ENCODE results near the gene C3AR1.

The C3AR1 gene

GRCh38 chr12:8081251-8081920 is 15.2 kb upstream of the C3AR1 start:
- Histone ChIP-seq H3K4ac (ENCODE audit: low read length) (no peak overlapping the region), H3K4me3 (ENCODE audit: low read length in 2 of 2) (peak overlapping the region; percentile 82 to 91), H2BK15ac (ENCODE audit: low read length) (no peak overlapping the region), H2BK5ac (ENCODE audit: low read length) (no peak overlapping the region), H3K14ac (ENCODE audit: low read length) (no peak overlapping the region), H3K9me3 (replicated peaks in 1 of 2; ENCODE audit: control insufficient read depth in 2 of 2, insufficient read depth in 1 of 2, low read depth in 1 of 2, low read length in 2 of 2) (no peaks in the 10 kb centered on the region), H2BK120ac (ENCODE audit: low read depth, low read length) (no peak overlapping the region), H3K27me3 (ENCODE audit: control insufficient read depth in 3 of 3, insufficient read depth in 3 of 3, low read depth in 1 of 3, low read length in 3 of 3) (no peaks in the 10 kb centered on the region), H3K23ac (ENCODE audit: low read depth, low read length, poor library complexity) (no peak overlapping the region), H3K4me2 (ENCODE audit: insufficient read depth, low read length, poor library complexity, severe bottlenecking) (peak overlapping the region; percentile 54), H3K9ac (ENCODE audit: low read depth, low read length, poor library complexity) (no peak overlapping the region), H2AFZ (ENCODE audit: low read length) (peak overlapping the region; percentile 90), H3K79me1 (ENCODE audit: low read depth, low read length) (no peaks in the 10 kb centered on the region), H3K36me3 (replicated peaks in 1 of 2; ENCODE audit: control insufficient read depth in 2 of 2, insufficient read depth in 2 of 2, low read length in 2 of 2) (no peaks in the 10 kb centered on the region), H2BK12ac (ENCODE audit: low read length) (no peak overlapping the region), H3K18ac (ENCODE audit: low read length) (no peak overlapping the region), H3K27ac (replicated peaks; ENCODE audit: low read length) (peak overlapping the region; percentile 78), H2AK5ac (ENCODE audit: low read depth, low read length) (no peak overlapping the region), H4K91ac (ENCODE audit: low read depth, low read length, poor library complexity) (no peak overlapping the region), H4K8ac (ENCODE audit: low read depth, low read length) (no peak overlapping the region), H3K4me1 (ENCODE audit: control insufficient read depth in 2 of 2, insufficient read depth in 1 of 2, low read depth in 1 of 2, low read length in 2 of 2) (peaks cover 2 to 4% of the 10 kb centered on the region in 2 donors)
- no CpG with 5 or more reads among the region's 15 CpGs for WGBS, 2 donors (ENCODE audit: extremely low coverage in 2 of 2, insufficient read length in 2 of 2, insufficient replicate concordance in 1 of 2)
- DNase-seq (ENCODE audit: low spot score) = no peak

DNA sequence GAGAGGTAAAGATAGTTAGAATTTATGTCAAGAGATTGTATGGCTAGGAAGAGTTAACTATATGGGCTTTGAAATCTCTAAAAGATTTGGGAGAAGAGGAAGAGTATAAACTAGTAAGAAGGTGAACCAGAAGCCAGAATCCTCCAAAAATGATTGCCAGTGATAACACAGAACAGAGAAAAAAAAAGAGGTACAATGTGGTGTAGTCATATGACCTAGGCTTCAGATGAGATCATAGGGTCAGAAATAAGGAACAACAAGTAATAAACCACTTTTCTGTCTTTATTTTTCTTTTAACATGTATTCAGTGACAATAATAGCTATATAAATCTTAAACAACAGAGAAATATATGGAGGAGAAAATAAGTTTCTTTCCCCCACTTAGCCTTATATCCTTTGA is 14.0 kb upstream of the C3AR1 start:
- H2AFZ ChIP-seq (ENCODE audit: low read length) = no peak overlapping the region
- no peak overlapping the region for H3K9ac ChIP-seq (ENCODE audit: low read depth, low read length, poor library complexity)
- H2BK5ac ChIP-seq (ENCODE audit: low read length) = no peak overlapping the region
- no peak overlapping the region for H3K4me3 ChIP-seq (ENCODE audit: low read length in 2 of 2)
- no peak overlapping the region for H3K4ac ChIP-seq (ENCODE audit: low read length)
- no peak overlapping the region for H2BK12ac ChIP-seq (ENCODE audit: low read length)
- no peaks in the 10 kb centered on the region for H3K36me3 ChIP-seq (replicated peaks in 1 of 2; ENCODE audit: control insufficient read depth in 2 of 2, insufficient read depth in 2 of 2, low read length in 2 of 2)
- no peak overlapping the region for H2BK120ac ChIP-seq (ENCODE audit: low read depth, low read length)
- no peak overlapping the region for H4K8ac ChIP-seq (ENCODE audit: low read depth, low read length)
- H2BK15ac ChIP-seq (ENCODE audit: low read length) = no peak overlapping the region
- H3K23ac ChIP-seq (ENCODE audit: low read depth, low read length, poor library complexity) = no peak overlapping the region
- H3K4me1 ChIP-seq (ENCODE audit: control insufficient read depth in 2 of 2, insufficient read depth in 1 of 2, low read depth in 1 of 2, low read length in 2 of 2) = peaks cover 2 to 4% of the 10 kb centered on the region in 2 donors
- no peak overlapping the region for H3K18ac ChIP-seq (ENCODE audit: low read length)
- H3K4me2 ChIP-seq (ENCODE audit: insufficient read depth, low read length, poor library complexity, severe bottlenecking) = no peak overlapping the region
- no peaks in the 10 kb centered on the region for H3K9me3 ChIP-seq (replicated peaks in 1 of 2; ENCODE audit: control insufficient read depth in 2 of 2, insufficient read depth in 1 of 2, low read depth in 1 of 2, low read length in 2 of 2)
- no peak overlapping the region for H4K91ac ChIP-seq (ENCODE audit: low read depth, low read length, poor library complexity)
- no peak overlapping the region for H3K27ac ChIP-seq (replicated peaks; ENCODE audit: low read length)
- H3K14ac ChIP-seq (ENCODE audit: low read length) = no peak overlapping the region
- H3K27me3 ChIP-seq (ENCODE audit: control insufficient read depth in 3 of 3, insufficient read depth in 3 of 3, low read depth in 1 of 3, low read length in 3 of 3) = no peaks in the 10 kb centered on the region
- no peak overlapping the region for H2AK5ac ChIP-seq (ENCODE audit: low read depth, low read length)
- H3K79me1 ChIP-seq (ENCODE audit: low read depth, low read length) = no peaks in the 10 kb centered on the region
- DNase-seq (ENCODE audit: low spot score) = no peak

GRCh38 chr12:8078916-8079315 is 12.8 kb upstream of the C3AR1 start:
- no peak overlapping the region for H2BK5ac ChIP-seq (ENCODE audit: low read length)
- no peak overlapping the region for H3K4me3 ChIP-seq (ENCODE audit: low read length in 2 of 2)
- no peaks in the 10 kb centered on the region for H3K79me1 ChIP-seq (ENCODE audit: low read depth, low read length)
- no peak overlapping the region for H4K91ac ChIP-seq (ENCODE audit: low read depth, low read length, poor library complexity)
- no peak overlapping the region for H3K23ac ChIP-seq (ENCODE audit: low read depth, low read length, poor library complexity)
- H3K9ac ChIP-seq (ENCODE audit: low read depth, low read length, poor library complexity) = no peak overlapping the region
- H3K9me3 ChIP-seq (replicated peaks in 1 of 2; ENCODE audit: control insufficient read depth in 2 of 2, insufficient read depth in 1 of 2, low read depth in 1 of 2, low read length in 2 of 2) = no peaks in the 10 kb centered on the region
- no peaks in the 10 kb centered on the region for H3K27me3 ChIP-seq (ENCODE audit: control insufficient read depth in 3 of 3, insufficient read depth in 3 of 3, low read depth in 1 of 3, low read length in 3 of 3)
- H2AFZ ChIP-seq (ENCODE audit: low read length) = no peak overlapping the region
- no peak for DNase-seq (ENCODE audit: low spot score)
- H3K4me1 ChIP-seq (ENCODE audit: control insufficient read depth in 2 of 2, insufficient read depth in 1 of 2, low read depth in 1 of 2, low read length in 2 of 2) = peaks cover 2 to 4% of the 10 kb centered on the region in 2 donors
- H2AK5ac ChIP-seq (ENCODE audit: low read depth, low read length) = no peak overlapping the region
- H2BK120ac ChIP-seq (ENCODE audit: low read depth, low read length) = no peak overlapping the region
- H3K4me2 ChIP-seq (ENCODE audit: insufficient read depth, low read length, poor library complexity, severe bottlenecking) = no peak overlapping the region
- H3K36me3 ChIP-seq (replicated peaks in 1 of 2; ENCODE audit: control insufficient read depth in 2 of 2, insufficient read depth in 2 of 2, low read length in 2 of 2) = no peaks in the 10 kb centered on the region
- no peak overlapping the region for H3K14ac ChIP-seq (ENCODE audit: low read length)
- H3K27ac ChIP-seq (replicated peaks; ENCODE audit: low read length) = no peak overlapping the region
- no CpG with 5 or more reads among the region's 2 CpGs for WGBS, 2 donors (ENCODE audit: extremely low coverage in 2 of 2, insufficient read length in 2 of 2, insufficient replicate concordance in 1 of 2)
- no peak overlapping the region for H2BK15ac ChIP-seq (ENCODE audit: low read length)
- no peak overlapping the region for H3K18ac ChIP-seq (ENCODE audit: low read length)
- no peak overlapping the region for H4K8ac ChIP-seq (ENCODE audit: low read depth, low read length)
- H2BK12ac ChIP-seq (ENCODE audit: low read length) = no peak overlapping the region
- no peak overlapping the region for H3K4ac ChIP-seq (ENCODE audit: low read length)

DNA sequence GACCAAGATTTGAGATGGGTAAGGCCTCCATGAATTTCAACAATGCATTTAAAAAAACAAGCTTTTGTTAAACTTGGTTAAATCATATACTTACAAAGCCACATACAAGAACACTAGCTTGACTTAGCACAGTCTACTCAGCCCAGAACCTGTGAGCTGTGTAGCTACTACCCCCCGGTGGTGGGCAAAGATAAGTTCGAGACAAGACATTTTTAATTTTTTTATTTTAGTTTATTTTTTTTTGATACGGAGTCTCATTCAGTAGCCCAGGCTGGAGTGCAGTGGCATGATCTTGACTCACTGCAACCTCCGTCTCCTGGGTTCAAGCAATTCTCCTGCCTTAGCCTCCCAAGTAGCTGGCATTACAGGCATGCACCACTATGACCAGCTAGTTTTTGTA is 12.2 kb upstream of the C3AR1 start:
- Histone ChIP-seq H3K4me2 (ENCODE audit: insufficient read depth, low read length, poor library complexity, severe bottlenecking) (no peak overlapping the region), H3K27ac (replicated peaks; ENCODE audit: low read length) (no peak overlapping the region), H3K9me3 (replicated peaks in 1 of 2; ENCODE audit: control insufficient read depth in 2 of 2, insufficient read depth in 1 of 2, low read depth in 1 of 2, low read length in 2 of 2) (no peaks in the 10 kb centered on the region), H2AFZ (ENCODE audit: low read length) (peak overlapping the region; percentile 79), H3K4me1 (ENCODE audit: control insufficient read depth in 2 of 2, insufficient read depth in 1 of 2, low read depth in 1 of 2, low read length in 2 of 2) (peaks cover 2 to 4% of the 10 kb centered on the region in 2 donors), H4K91ac (ENCODE audit: low read depth, low read length, poor library complexity) (no peak overlapping the region), H3K9ac (ENCODE audit: low read depth, low read length, poor library complexity) (no peak overlapping the region), H3K23ac (ENCODE audit: low read depth, low read length, poor library complexity) (no peak overlapping the region), H3K79me1 (ENCODE audit: low read depth, low read length) (no peaks in the 10 kb centered on the region), H3K4ac (ENCODE audit: low read length) (no peak overlapping the region), H4K8ac (ENCODE audit: low read depth, low read length) (no peak overlapping the region), H2BK15ac (ENCODE audit: low read length) (no peak overlapping the region), H3K4me3 (ENCODE audit: low read length in 2 of 2) (no peak overlapping the region), H2BK12ac (ENCODE audit: low read length) (no peak overlapping the region), H3K14ac (ENCODE audit: low read length) (no peak overlapping the region), H2AK5ac (ENCODE audit: low read depth, low read length) (no peak overlapping the region), H2BK120ac (ENCODE audit: low read depth, low read length) (no peak overlapping the region), H3K27me3 (ENCODE audit: control insufficient read depth in 3 of 3, insufficient read depth in 3 of 3, low read depth in 1 of 3, low read length in 3 of 3) (no peaks in the 10 kb centered on the region), H2BK5ac (ENCODE audit: low read length) (no peak overlapping the region), H3K18ac (ENCODE audit: low read length) (no peak overlapping the region), H3K36me3 (replicated peaks in 1 of 2; ENCODE audit: control insufficient read depth in 2 of 2, insufficient read depth in 2 of 2, low read length in 2 of 2) (no peaks in the 10 kb centered on the region)
- DNase-seq (ENCODE audit: low spot score) = peak; percentile 18
- WGBS, 2 donors (ENCODE audit: extremely low coverage in 2 of 2, insufficient read length in 2 of 2, insufficient replicate concordance in 1 of 2) = no CpG with 5 or more reads among the region's 4 CpGs

Measured in neuronal stem cell (in vitro differentiated cells).